Measurements from ENCODE around the gene TOMM34.

Gene TOMM34

DNA sequence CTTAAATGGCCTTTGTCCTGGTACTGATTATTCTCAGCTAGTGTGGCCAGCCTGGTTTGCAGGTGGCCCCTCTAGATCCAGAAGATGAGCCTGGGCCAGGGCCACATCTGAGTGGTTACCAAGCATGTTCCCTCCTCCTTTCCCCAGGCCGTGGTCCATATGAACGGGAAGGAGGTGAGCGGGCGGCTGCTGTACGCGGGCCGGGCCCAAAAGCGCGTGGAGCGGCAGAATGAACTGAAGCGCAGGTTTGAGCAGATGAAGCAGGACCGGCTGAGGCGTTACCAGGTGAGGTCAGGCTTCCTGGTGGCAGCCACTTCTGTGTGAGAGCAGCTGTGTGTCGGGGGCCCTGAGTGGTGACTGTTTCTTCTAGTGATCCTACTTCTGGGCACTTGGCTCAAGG lies 38.8 kb downstream of the TOMM34 start:
- H3K27ac Mint-ChIP-seq = no peak overlapping the region
- no peaks in the 10 kb centered on the region for H3K4me1 Mint-ChIP-seq
- H3K9me3 Mint-ChIP-seq = no peaks in the 10 kb centered on the region
- no peaks in the 10 kb centered on the region for H3K27me3 Mint-ChIP-seq
- H3K36me3 Mint-ChIP-seq = peaks cover 19% of the 10 kb centered on the region
- H3K4me3 Mint-ChIP-seq = no peak overlapping the region

DNA sequence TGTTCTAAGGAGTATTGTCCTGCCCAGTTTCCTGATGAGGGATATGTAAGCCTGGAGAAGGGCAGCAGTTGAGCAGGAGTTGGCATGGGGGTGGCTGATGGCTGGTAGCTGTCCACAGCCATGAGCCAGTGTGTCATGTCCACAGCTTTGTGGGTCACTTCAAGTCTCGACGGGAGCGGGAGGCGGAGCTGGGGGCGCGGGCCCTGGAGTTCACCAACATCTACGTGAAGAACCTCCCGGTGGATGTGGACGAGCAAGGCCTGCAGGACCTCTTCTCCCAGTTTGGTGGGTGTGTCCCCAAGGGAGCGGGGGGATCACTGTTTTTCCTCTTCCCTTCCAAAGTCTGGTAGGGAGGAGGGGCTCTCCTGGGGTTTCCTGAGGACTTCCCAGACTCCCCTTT lies 41.4 kb downstream of the TOMM34 start:
- Mint-ChIP-seq H3K27me3 (no peaks in the 10 kb centered on the region), H3K27ac (no peak overlapping the region), H3K9me3 (no peaks in the 10 kb centered on the region), H3K4me3 (no peak overlapping the region), H3K36me3 (peaks cover 11% of the 10 kb centered on the region), H3K4me1 (peaks cover 11% of the 10 kb centered on the region)

- Mint-ChIP-seq H3K27me3 (no peaks in the 10 kb centered on the region), H3K36me3 (peaks cover 11% of the 10 kb centered on the region), H3K4me1 (peaks cover 15% of the 10 kb centered on the region), H3K27ac (no peak overlapping the region), H3K9me3 (no peaks in the 10 kb centered on the region), H3K4me3 (no peak overlapping the region)
Observed at GRCh38 chr20:44918342-44918741, 41.9 kb downstream of the TOMM34 start.

DNA sequence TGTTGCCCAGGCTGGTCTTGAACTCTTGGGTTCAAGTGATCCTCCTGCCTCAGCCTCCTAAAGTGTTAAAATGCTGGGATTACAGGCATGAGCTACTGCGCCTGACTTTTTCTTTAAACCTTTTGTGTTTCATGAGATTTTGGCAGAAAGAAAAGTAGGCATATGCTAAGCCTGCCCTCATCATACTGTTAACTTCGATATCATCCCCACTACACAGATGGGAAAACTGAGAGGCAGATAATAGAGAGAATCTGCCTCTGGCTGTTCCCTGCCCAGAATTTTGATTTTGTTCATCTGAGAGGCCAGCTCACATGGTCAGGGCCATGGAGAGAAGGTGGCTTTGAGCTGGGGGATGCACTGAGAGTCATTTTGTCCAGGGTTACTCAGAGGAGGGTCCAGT lies 42.8 kb downstream of the TOMM34 start:
- no peak overlapping the region for H3K27ac Mint-ChIP-seq
- peaks cover 6% of the 10 kb centered on the region for H3K36me3 Mint-ChIP-seq
- no peaks in the 10 kb centered on the region for H3K9me3 Mint-ChIP-seq

GRCh38 chr20:44916586-44916985 lies 43.6 kb downstream of the TOMM34 start:
- H3K4me1 Mint-ChIP-seq = peaks cover 19% of the 10 kb centered on the region
- peaks cover 6% of the 10 kb centered on the region for H3K36me3 Mint-ChIP-seq
- H3K4me3 Mint-ChIP-seq = no peak overlapping the region
- H3K27ac Mint-ChIP-seq = no peak overlapping the region
- H3K9me3 Mint-ChIP-seq = no peaks in the 10 kb centered on the region
- H3K27me3 Mint-ChIP-seq = no peaks in the 10 kb centered on the region

More for the DNA sequence above, 42.8 kb downstream of the TOMM34 start:
- Mint-ChIP-seq H3K4me1 (peaks cover 18% of the 10 kb centered on the region), H3K4me3 (no peak overlapping the region), H3K27me3 (no peaks in the 10 kb centered on the region)

DNA sequence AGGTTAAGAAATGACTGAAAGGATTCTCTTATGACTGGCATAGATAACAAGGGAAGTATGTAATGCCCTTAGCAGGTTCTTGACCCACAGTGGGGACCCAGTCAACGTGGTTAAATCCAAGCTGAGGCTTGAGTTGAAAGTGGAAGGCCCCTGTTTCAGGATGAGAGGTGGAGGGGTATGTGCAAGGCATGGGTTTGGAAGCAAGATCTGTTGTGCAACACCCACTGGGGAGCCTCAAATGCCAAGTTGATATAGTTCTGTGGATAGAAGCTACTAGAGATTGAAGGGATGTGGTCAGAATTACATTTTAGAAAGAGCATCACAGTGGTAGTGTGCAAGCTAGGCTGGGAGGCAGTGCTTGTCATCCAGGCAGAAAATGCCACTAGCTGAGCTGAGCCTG lies 45.3 kb downstream of the TOMM34 start:
- Mint-ChIP-seq H3K4me1 (peaks cover 25% of the 10 kb centered on the region), H3K36me3 (peaks cover 6% of the 10 kb centered on the region), H3K27ac (no peak overlapping the region), H3K9me3 (no peaks in the 10 kb centered on the region), H3K27me3 (no peaks in the 10 kb centered on the region), H3K4me3 (no peak overlapping the region)

- Mint-ChIP-seq H3K4me1 (peaks cover 32% of the 10 kb centered on the region), H3K27me3 (no peaks in the 10 kb centered on the region), H3K36me3 (peaks cover 6% of the 10 kb centered on the region), H3K9me3 (no peaks in the 10 kb centered on the region), H3K4me3 (no peak overlapping the region), H3K27ac (no peak overlapping the region)
Observed at GRCh38 chr20:44912189-44912588, 48.0 kb downstream of the TOMM34 start.

GRCh38 chr20:44911264-44911921 lies 48.8 kb downstream of the TOMM34 start:
- Mint-ChIP-seq H3K27me3 (no peaks in the 10 kb centered on the region), H3K4me1 (peaks cover 32% of the 10 kb centered on the region), H3K4me3 (peak overlapping the region; percentile 58), H3K27ac (no peak overlapping the region), H3K9me3 (no peaks in the 10 kb centered on the region), H3K36me3 (peaks cover 4% of the 10 kb centered on the region)

- Mint-ChIP-seq H3K4me1 (peaks cover 32% of the 10 kb centered on the region), H3K27me3 (no peaks in the 10 kb centered on the region), H3K27ac (no peak overlapping the region), H3K4me3 (peak overlapping the region; percentile 86), H3K36me3 (peaks cover 6% of the 10 kb centered on the region), H3K9me3 (no peaks in the 10 kb centered on the region)
Observed at GRCh38 chr20:44910690-44911262, 49.4 kb downstream of the TOMM34 start.

DNA sequence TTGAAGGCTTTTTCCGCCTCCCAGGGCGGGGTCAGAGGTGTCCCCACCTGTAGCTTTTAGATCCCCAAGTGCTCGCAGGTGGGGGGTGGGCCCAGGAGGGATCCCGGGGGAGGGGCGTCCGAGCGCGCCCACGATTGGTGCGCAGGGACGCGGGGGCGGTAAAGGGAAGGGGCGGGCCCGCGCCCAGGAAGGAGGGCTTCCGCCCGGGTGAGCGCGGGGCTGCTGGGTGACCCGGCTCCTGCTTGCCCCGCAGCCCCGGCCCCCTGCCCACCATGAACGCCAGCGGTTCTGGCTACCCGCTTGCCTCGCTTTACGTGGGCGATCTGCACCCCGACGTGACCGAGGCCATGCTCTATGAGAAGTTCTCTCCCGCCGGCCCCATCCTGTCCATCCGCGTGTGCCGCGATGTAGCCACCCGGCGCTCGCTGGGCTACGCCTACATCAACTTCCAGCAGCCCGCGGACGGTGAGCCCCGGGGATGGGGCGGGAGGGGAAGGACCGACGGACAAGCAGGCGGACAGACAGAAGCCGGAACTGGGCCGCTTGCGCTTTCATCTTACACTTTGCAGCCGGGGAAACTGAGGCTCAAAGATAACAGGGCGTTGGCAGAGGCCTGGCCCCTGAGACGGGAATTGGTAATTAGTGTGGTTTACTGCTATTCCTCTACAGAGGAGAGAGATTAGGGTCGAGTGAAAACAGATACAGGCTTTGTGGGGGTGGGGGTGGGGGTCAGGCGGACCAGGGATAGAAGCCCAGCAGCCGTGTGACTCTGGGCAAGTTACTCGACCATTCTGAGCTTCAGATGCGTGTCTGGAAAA lies 50.1 kb downstream of the TOMM34 start, which contains the start of gene PABPC1L:
Gene PABPC1L (plus strand): TSS at position 189 of the 818 bp plus-strand sequence. CDS start 84 bp downstream, at position 273.
- peak within 1 kb of the TSS; percentile 86 for H3K4me3 Mint-ChIP-seq

DNA sequence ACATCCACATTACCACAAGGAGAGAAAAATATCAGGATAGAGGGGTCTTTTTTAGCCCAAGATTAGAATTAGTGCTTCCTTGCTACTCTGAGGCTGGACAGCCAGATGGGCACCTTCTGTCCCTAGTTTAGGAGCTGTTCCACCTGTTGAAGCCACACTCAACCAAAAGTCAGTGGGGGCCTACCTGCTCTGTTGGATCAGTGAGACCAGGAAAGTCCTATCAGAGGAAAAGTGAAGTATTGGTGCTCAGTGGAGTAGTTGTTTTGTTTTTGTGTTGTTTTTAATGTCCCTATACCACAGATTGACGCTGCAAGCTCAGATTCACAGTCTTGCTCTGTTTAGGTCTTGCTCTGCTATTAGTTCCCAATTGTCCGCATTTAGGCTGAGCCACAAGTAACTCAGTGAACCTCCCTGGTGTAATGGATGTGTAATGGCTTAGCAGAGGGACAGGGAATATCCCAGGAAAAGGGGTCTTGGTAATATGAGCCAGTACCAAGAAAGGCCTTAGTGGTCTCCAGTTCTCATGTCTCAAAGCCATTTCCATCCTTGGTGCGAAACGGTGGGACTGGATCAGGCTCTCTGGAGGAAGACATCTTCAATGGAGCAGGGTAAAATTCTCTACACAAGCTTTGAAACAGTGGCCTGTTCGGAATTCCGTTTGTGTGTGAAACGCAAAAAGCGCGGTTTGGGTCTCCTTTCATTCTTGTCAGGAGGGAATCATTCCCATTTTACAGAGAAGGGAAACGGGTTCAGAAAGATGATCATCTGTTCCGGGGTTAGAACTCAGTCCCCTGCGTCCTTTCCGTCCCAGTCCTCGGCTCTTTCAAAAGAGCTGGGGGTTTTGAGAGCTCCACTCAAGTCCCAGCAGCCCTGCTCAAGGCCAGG lies 51.0 kb downstream of the TOMM34 start:
- no peaks in the 10 kb centered on the region for H3K27me3 Mint-ChIP-seq
- H3K4me3 Mint-ChIP-seq = peak overlapping the region; percentile 79
- H3K4me1 Mint-ChIP-seq = peaks cover 23% of the 10 kb centered on the region

More for the DNA sequence above, 50.1 kb downstream of the TOMM34 start, which contains the start of gene PABPC1L:
- Mint-ChIP-seq H3K27me3 (no peaks in the 10 kb centered on the region), H3K4me1 (peaks cover 31% of the 10 kb centered on the region), H3K9me3 (no peaks in the 10 kb centered on the region), H3K36me3 (peaks cover 6% of the 10 kb centered on the region), H3K27ac (peak within 1 kb of the TSS; percentile 41)

GRCh38 chr20:44904377-44904776 lies 55.8 kb downstream of the TOMM34 start:
- no peak overlapping the region for H3K27ac Mint-ChIP-seq
- H3K36me3 Mint-ChIP-seq = peaks cover 14% of the 10 kb centered on the region
- no peaks in the 10 kb centered on the region for H3K9me3 Mint-ChIP-seq
- H3K27me3 Mint-ChIP-seq = no peaks in the 10 kb centered on the region
- H3K4me3 Mint-ChIP-seq = no peak overlapping the region
- H3K4me1 Mint-ChIP-seq = peaks cover 34% of the 10 kb centered on the region

More for the DNA sequence above, 51.0 kb downstream of the TOMM34 start:
- Mint-ChIP-seq H3K36me3 (peaks cover 6% of the 10 kb centered on the region), H3K9me3 (no peaks in the 10 kb centered on the region), H3K27ac (peak overlapping the region; percentile 27)

DNA sequence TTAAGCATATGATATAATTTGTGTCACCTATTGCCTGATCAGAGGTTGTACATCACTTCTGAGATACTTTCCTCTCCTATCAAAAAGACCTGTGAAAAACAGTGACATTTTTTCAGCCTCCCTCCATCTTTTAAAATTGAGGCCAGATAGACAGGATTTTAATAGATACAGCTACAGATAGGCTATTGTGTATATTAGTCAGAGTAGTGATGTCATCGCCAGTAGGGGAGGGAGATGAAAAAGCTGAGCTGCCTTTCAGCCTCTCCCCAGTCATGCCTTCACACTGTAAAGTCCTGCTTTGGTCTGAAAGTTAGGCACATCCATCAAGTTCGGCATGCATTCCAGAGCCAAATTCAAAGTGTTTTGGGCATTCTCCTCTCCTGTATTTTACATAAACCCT lies 58.2 kb downstream of the TOMM34 start:
- Mint-ChIP-seq H3K27ac (peak overlapping the region; percentile 10), H3K27me3 (no peaks in the 10 kb centered on the region), H3K36me3 (peaks cover 12% of the 10 kb centered on the region), H3K4me3 (no peak overlapping the region), H3K9me3 (no peaks in the 10 kb centered on the region), H3K4me1 (peaks cover 51% of the 10 kb centered on the region)

- H3K9me3 Mint-ChIP-seq = no peaks in the 10 kb centered on the region
- H3K27ac Mint-ChIP-seq = peak overlapping the region; percentile 84
- no peaks in the 10 kb centered on the region for H3K27me3 Mint-ChIP-seq
- peak overlapping the region; percentile 26 for H3K4me3 Mint-ChIP-seq
- H3K36me3 Mint-ChIP-seq = peaks cover 13% of the 10 kb centered on the region
- peaks cover 67% of the 10 kb centered on the region for H3K4me1 Mint-ChIP-seq
Observed at GRCh38 chr20:44900231-44900854, 59.9 kb downstream of the TOMM34 start.

- Mint-ChIP-seq H3K4me1 (peaks cover 91% of the 10 kb centered on the region), H3K27ac (peak overlapping the region; percentile 70), H3K27me3 (no peaks in the 10 kb centered on the region), H3K36me3 (peaks cover 10% of the 10 kb centered on the region), H3K9me3 (no peaks in the 10 kb centered on the region), H3K4me3 (no peak overlapping the region)
Observed at GRCh38 chr20:44897133-44897532, 63.1 kb downstream of the TOMM34 start.

Measured in activated naive CD4-positive, alpha-beta T cell treated with anti-CD3 and anti-CD28 coated beads, Interleukin-2, amount 50 U/mL, for 24 hours (primary cell).